Lung (tissue), 12 donors: ENCODE data around the gene MAP4K3. TPM values are rescaled to one million over a fixed set of nuclear protein-coding genes. Genes with fewer than 3 reads are reported as not detected.

Source experiments
- ATAC-seq: fragments of 200-7000 bp; cut with Tn5 transposase; one replicate; pipeline ENCODE4 v1.9.1; 2020; ENCODE audit warnings: moderate number of reproducible peaks; ENCODE audit not compliant: insufficient read depth, low FRiP score
- DNase-seq, 3 donors: peaks; one replicate each; pipeline ENCODE4 v3.0.0-alpha.2; 2013 to 2017
- H3K27ac ChIP-seq, 2 donors: one replicate each; pipeline ENCODE4 v1.5.1; 2013; ENCODE audit warnings: mild to moderate bottlenecking in 2 of 2, moderate library complexity in 2 of 2, control low read depth in 1 of 2, inconsistent platforms in 1 of 2, low read depth in 1 of 2, low read length in 1 of 2
- H3K27me3 ChIP-seq, 3 donors: one replicate each; pipeline ENCODE4 v1.5.1; 2013; ENCODE audit warnings: low read length in 2 of 3; ENCODE audit not compliant: control insufficient read depth in 3 of 3, insufficient read depth in 3 of 3
- H3K36me3 ChIP-seq, 4 donors: one replicate each; pipeline ENCODE4 v1.5.1; 2013; ENCODE audit warnings: low read length in 4 of 4, mild to moderate bottlenecking in 1 of 4, moderate library complexity in 1 of 4; ENCODE audit not compliant: control insufficient read depth in 4 of 4, insufficient read depth in 4 of 4
- H3K4me1 ChIP-seq, 5 donors: one replicate each; pipeline ENCODE4 v1.5.1; 2013; ENCODE audit warnings: low read length in 5 of 5, mild to moderate bottlenecking in 2 of 5, moderate library complexity in 1 of 5; ENCODE audit not compliant: control insufficient read depth in 5 of 5, insufficient read depth in 5 of 5
- H3K4me3 ChIP-seq: one replicate; pipeline ENCODE4 v1.5.1; 2013; ENCODE audit warnings: mild to moderate bottlenecking, control low read depth, moderate library complexity
- H3K9ac ChIP-seq, 2 donors: one replicate each; pipeline ENCODE4 v1.5.1; 2013; ENCODE audit warnings: low read length in 2 of 2, control low read depth in 1 of 2; ENCODE audit not compliant: insufficient read depth in 1 of 2
- H3K9me3 ChIP-seq, 4 donors: one replicate each; pipeline ENCODE4 v1.5.1; 2013; ENCODE audit warnings: low read length in 3 of 4, mild to moderate bottlenecking in 1 of 4, moderate library complexity in 1 of 4; ENCODE audit not compliant: control insufficient read depth in 4 of 4, insufficient read depth in 3 of 4
- WGBS, 2 donors: extraction: QIAGEN DNeasy Blood & Tissue Kit; methylation state at CpG; one replicate each; pipeline ENCODE4 v1.1.7; 2013; 5-methylcytosine and 5-hydroxymethylcytosine counted together
- polyA plus RNA-seq, 2 donors: library from polyadenylated mRNA; stranded (reverse); fragments of 200-250 nt; gene quantifications; one replicate each; pipeline ENCODE4 v1.2.1, GENCODE V29; 2013
- total RNA-seq, 2 donors: library from RNA; depleted of rRNA in 1 of 2; stranded (reverse); fragments of >200 nt in 1 of 2; gene quantifications; one replicate each; pipeline ENCODE4 v1.2.1, GENCODE V29; 2014 to 2021
- TF ChIP-seq, protein P1 (sequence below): IDR thresholded peaks from 2 replicates; pipeline ENCODE4 v1.5.1; 2012; ENCODE audit warnings: mild to moderate bottlenecking; ENCODE audit errors: control extremely low read depth, extremely low read depth
- donor health status: control.
- donor health status: control.
- donor health status: Bipolar disorder and iron deficiency.
- donor health status: healthy.
- donor health status: DM: yes; HTN: yes; CAD: no.

MAP4K3 gene
- total and polyA plus RNA-seq, 4 donors, result 9.9 to 97.9 (median 27.1) TPM

DNA sequence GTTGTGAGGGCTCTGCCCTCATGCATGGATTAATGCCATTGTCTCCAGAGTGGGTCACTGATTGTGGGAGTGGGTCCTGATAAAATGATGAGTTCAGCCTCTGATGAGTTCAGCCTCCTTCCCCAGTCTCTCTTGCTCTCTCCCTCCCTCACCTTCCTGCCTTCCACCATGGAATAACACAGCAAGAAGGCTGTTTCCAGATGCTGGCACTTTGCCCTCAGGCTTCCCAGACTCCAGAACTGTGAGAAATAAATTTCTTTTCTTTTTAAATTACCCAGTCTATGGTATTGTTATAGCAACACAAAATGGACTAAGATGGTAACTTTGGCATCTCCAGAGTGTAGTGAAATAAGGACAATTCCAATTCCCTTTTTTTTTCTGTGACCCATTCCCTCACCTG is 47.1 kb upstream of the MAP4K3 start:
- DNase-seq (peak in 1 of 3 donors; percentile 23), ATAC-seq (no peak)
- Histone ChIP-seq H3K4me1 (peaks cover 0 to 8% (median 3%) of the 10 kb centered on the region in 5 donors), H3K4me3 (no peak overlapping the region), H3K9ac (no peak overlapping the region), H3K36me3 (no peaks in the 10 kb centered on the region), H3K27me3 (no peaks in the 10 kb centered on the region), H3K9me3 (no peaks in the 10 kb centered on the region), H3K27ac (no peak overlapping the region)
- TF ChIP-seq, protein P1, sequence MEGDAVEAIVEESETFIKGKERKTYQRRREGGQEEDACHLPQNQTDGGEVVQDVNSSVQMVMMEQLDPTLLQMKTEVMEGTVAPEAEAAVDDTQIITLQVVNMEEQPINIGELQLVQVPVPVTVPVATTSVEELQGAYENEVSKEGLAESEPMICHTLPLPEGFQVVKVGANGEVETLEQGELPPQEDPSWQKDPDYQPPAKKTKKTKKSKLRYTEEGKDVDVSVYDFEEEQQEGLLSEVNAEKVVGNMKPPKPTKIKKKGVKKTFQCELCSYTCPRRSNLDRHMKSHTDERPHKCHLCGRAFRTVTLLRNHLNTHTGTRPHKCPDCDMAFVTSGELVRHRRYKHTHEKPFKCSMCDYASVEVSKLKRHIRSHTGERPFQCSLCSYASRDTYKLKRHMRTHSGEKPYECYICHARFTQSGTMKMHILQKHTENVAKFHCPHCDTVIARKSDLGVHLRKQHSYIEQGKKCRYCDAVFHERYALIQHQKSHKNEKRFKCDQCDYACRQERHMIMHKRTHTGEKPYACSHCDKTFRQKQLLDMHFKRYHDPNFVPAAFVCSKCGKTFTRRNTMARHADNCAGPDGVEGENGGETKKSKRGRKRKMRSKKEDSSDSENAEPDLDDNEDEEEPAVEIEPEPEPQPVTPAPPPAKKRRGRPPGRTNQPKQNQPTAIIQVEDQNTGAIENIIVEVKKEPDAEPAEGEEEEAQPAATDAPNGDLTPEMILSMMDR, result no peak

DNA sequence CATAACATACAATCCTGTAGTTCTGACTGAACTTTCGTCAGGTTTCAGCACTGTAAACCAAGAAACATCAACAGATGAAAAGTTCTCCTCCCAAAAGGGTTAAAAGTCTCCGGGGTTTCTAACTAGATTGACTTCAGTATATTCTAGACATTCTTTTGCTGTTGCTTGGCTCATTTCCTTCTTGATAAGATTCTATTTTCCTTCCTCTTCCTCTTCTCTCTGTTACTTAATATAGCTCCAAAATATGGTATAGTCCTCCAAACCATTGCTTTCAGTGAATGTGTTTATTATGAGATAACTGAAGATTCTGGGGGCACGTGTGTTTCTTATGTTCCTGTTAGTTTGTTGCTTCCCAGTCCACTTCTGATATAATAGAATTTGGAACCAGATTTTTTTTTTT is 46.4 kb upstream of the MAP4K3 start:
- DNase-seq, result no peak
- Histone ChIP-seq H3K27ac (no peak overlapping the region), H3K27me3 (no peaks in the 10 kb centered on the region), H3K36me3 (no peaks in the 10 kb centered on the region), H3K4me1 (peaks cover 0 to 8% (median 3%) of the 10 kb centered on the region in 5 donors), H3K4me3 (no peak overlapping the region), H3K9ac (no peak overlapping the region), H3K9me3 (no peaks in the 10 kb centered on the region)
- no peak for ATAC-seq
- TF ChIP-seq, protein P1, result no peak
- WGBS, 2 donors, result 20 to 29% methylated on average over 3 of the region's 3 CpGs

DNA sequence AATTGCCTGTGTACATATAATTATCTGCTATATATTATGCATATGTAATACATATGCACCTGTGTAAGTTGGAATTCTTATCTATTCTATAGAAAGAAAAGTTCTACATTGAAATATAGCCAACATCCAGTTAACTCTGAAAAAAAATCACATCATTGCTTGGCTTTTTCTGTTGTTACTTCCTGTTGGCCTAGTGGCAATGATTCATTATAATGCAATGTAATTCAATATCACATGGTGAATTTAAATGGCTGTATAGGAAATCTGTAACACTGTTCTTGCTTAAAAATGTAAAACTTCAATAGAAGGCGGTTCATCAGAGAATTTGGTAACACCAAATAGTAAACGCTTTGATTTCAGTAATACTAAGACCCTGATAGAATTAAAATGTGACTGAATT is 44.5 kb upstream of the MAP4K3 start:
- Histone ChIP-seq H3K4me3 (no peak overlapping the region), H3K36me3 (peaks cover 0 to 2% (median 0%) of the 10 kb centered on the region in 4 donors), H3K27me3 (no peaks in the 10 kb centered on the region), H3K4me1 (peaks cover 0 to 8% (median 2%) of the 10 kb centered on the region in 5 donors), H3K27ac (no peak overlapping the region), H3K9ac (no peak overlapping the region), H3K9me3 (no peaks in the 10 kb centered on the region)
- TF ChIP-seq, protein P1, result no peak
- peak in 1 of 3 donors; percentile 15 for DNase-seq
- 82 to 91% methylated on average over 2 of the region's 2 CpGs for WGBS, 2 donors
- ATAC-seq, result no peak

DNA sequence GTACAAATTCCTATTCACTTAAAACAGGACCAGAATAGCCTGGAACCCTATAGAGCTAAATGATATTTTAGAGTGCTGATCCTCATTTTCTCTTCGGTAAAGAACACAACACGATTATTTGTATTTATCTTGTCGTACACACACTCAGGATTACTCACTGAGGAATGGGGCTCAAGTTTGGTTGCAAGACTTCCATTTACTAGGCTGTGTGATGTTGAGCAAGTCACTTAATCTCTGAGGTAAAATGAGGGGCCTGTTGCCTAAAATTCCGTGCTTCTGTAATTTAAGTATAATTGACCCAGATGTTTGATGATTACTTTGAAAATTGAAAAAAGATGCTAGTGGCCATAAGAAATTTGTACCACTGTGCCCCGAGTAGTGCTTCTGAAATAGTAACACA is 42.6 kb upstream of the MAP4K3 start:
- peaks cover 0 to 2% (median 0%) of the 10 kb centered on the region in 4 donors for H3K36me3 ChIP-seq
- H3K27ac ChIP-seq, result no peak overlapping the region
- ATAC-seq (no peak), DNase-seq (no peak)
- 93 to 97% methylated on average over 5 of the region's 5 CpGs for WGBS, 2 donors
- H3K4me1 ChIP-seq, result peaks cover 0 to 8% (median 2%) of the 10 kb centered on the region in 5 donors
- H3K9ac ChIP-seq, result no peak overlapping the region
- no peaks in the 10 kb centered on the region for H3K27me3 ChIP-seq
- H3K4me3 ChIP-seq, result no peak overlapping the region
- TF ChIP-seq, protein P1, result no peak
- no peaks in the 10 kb centered on the region for H3K9me3 ChIP-seq
